K562 (cell line): Measurements from ENCODE around the gene ERF. TPM values are rescaled to one million over a fixed set of nuclear protein-coding genes. Genes with fewer than 3 reads are reported as not detected.

Source experiments
- E2F8 ChIP-seq: fragments of 450-650 bp; IDR thresholded peaks from 2 replicates; pipeline ENCODE4 v1.7.1; 2018; ENCODE audit warnings: mild to moderate bottlenecking, low read depth; ENCODE audit not compliant: partially characterized antibody
- JUN ChIP-seq, 2 experiments: sonication (generic) in 1 of 2; formaldehyde crosslinking in 1 of 2; IDR thresholded peaks; 2 replicates each; pipeline versions ENCODE4 v1.6.1 to v1.8.0; 2012 to 2022; ENCODE audit warnings: borderline replicate concordance in 2 of 2, mild to moderate bottlenecking in 2 of 2, improper control_type of control experiment in 1 of 2, low read depth in 1 of 2, low read length in 1 of 2, missing genetic modification reagents in 1 of 2
- MLLT1 ChIP-seq, 2 experiments: fragments of 450-650 bp; IDR thresholded peaks; 2 replicates each; pipeline ENCODE4 v1.6.1; 2016
- NFATC3 ChIP-seq: fragments of 450-650 bp; IDR thresholded peaks from 2 replicates; pipeline ENCODE4 v1.6.1; 2017; ENCODE audit warnings: mild to moderate bottlenecking
- NUFIP1 ChIP-seq: fragments of 450-650 bp; IDR thresholded peaks from 2 replicates; pipeline ENCODE4 v1.6.1; 2018; ENCODE audit not compliant: partially characterized antibody
- POLR2B ChIP-seq: fragments of 450-650 bp; IDR thresholded peaks from 2 replicates; pipeline ENCODE4 v1.6.1; 2018; ENCODE audit warnings: low read depth; ENCODE audit not compliant: partially characterized antibody
- RBFOX2 ChIP-seq: fragments of 200-400 bp; formaldehyde crosslinking; IDR thresholded peaks from 2 replicates; pipeline ENCODE4 v1.6.1; 2017; ENCODE audit warnings: low read depth, mild to moderate bottlenecking, low read length, moderate library complexity
- TCF15 ChIP-seq: fragments of 250-450 bp; sonication (Bioruptor Pico); IDR thresholded peaks from 2 replicates; pipeline ENCODE4 v1.8.0; 2022; ENCODE audit warnings: moderate library complexity, mild to moderate bottlenecking, inconsistent platforms
- TEAD4 ChIP-seq, 2 experiments: sonication (generic) in 1 of 2; formaldehyde crosslinking in 1 of 2; IDR thresholded peaks; 2 replicates each; pipeline versions ENCODE4 v1.6.1 to v1.8.0; 2012 to 2022; ENCODE audit warnings: borderline replicate concordance in 1 of 2, inconsistent platforms in 1 of 2, low read length in 1 of 2, mild to moderate bottlenecking in 1 of 2, missing genetic modification reagents in 1 of 2
- ZFP1 ChIP-seq: fragments of 450-650 bp; formaldehyde crosslinking; IDR thresholded peaks from 2 replicates; pipeline ENCODE4 v1.4.0; 2020; ENCODE audit warnings: mild to moderate bottlenecking, mixed read lengths
- ZFP30 ChIP-seq: fragments of 250-450 bp; sonication (Bioruptor Pico); IDR thresholded peaks from 2 replicates; pipeline ENCODE4 v1.8.0; 2022; ENCODE audit warnings: moderate library complexity, mild to moderate bottlenecking, inconsistent platforms, borderline replicate concordance
- ZNF146 ChIP-seq: IDR thresholded peaks from one replicate; pipeline ENCODE4 v1.6.1; 2018; ENCODE audit warnings: missing compliant biosample characterization; ENCODE audit not compliant: unreplicated experiment
- polyA plus RNA-seq, 8 experiments: library from polyadenylated mRNA; depleted of rRNA in 4 of 8; stranded (reverse) in 5 of 8; unstranded in 3 of 8; fragments of >200 nt; fragmentation: Nextera tagmentation in 2 of 8; fragmentation: Illumina TruSeq in 1 of 8; extraction: Ambion mirVana in 2 of 8; extraction: Trizol in 1 of 8; gene quantifications; 2 replicates each; pipeline versions ENCODE4 v1.2.1 to v1.2.3, GENCODE V29; 2011 to 2014; ENCODE audit warnings: inconsistent platforms in 1 of 8, missing spikeins in 1 of 8
- total RNA-seq, 7 experiments: library from RNA; depleted of rRNA in 6 of 7; stranded (reverse); fragments of >200 nt in 6 of 7; fragmentation: Illumina TruSeq in 2 of 7; extraction: Trizol in 2 of 7; gene quantifications; 2 replicates each; pipeline versions ENCODE4 v1.2.1 to v1.2.3, GENCODE V29; 2011 to 2021; ENCODE audit warnings: low replicate concordance in 1 of 7
- TF ChIP-seq, protein P1 (sequence below): sonication (generic); formaldehyde crosslinking; IDR thresholded peaks from 2 replicates; pipeline ENCODE4 v1.8.0; 2022; ENCODE audit warnings: mild to moderate bottlenecking, missing genetic modification reagents
- TF ChIP-seq, protein P2 (sequence below): fragments of 200-800 bp; sonication (Bioruptor generic); IDR thresholded peaks from 2 replicates; pipeline ENCODE4 v1.6.1; 2017; ENCODE audit warnings: missing genetic modification characterization, missing compliant biosample characterization
- TF ChIP-seq, protein P3 (sequence below): fragments of 450-650 bp; formaldehyde crosslinking; IDR thresholded peaks from 2 replicates; pipeline ENCODE4 v1.4.0; 2022; ENCODE audit warnings: missing genetic modification characterization

The ERF gene
- total and polyA plus RNA-seq, 9 of the 15 experiments (the other 6 are each of a cell fraction or from before 2014, with no cell fraction given), result 0.03 to 75.4 (median 27.0) TPM

- no peak for TF ChIP-seq ZFP30 (CRISPR knock-in tag)
- peak; percentile 30 to 85; a peak in 2 of 4 replicates for TF ChIP-seq MLLT1 (IDR thresholded peaks at IDR 0.05)
- TF ChIP-seq POLR2B, result peak; percentile 41
- TF ChIP-seq, protein P1, sequence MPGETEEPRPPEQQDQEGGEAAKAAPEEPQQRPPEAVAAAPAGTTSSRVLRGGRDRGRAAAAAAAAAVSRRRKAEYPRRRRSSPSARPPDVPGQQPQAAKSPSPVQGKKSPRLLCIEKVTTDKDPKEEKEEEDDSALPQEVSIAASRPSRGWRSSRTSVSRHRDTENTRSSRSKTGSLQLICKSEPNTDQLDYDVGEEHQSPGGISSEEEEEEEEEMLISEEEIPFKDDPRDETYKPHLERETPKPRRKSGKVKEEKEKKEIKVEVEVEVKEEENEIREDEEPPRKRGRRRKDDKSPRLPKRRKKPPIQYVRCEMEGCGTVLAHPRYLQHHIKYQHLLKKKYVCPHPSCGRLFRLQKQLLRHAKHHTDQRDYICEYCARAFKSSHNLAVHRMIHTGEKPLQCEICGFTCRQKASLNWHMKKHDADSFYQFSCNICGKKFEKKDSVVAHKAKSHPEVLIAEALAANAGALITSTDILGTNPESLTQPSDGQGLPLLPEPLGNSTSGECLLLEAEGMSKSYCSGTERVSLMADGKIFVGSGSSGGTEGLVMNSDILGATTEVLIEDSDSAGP (CRISPR knock-in tag), result no peak
- no peak for TF ChIP-seq TCF15 (CRISPR knock-in tag)
- no peak for TF ChIP-seq NUFIP1
- TF ChIP-seq, protein P2, sequence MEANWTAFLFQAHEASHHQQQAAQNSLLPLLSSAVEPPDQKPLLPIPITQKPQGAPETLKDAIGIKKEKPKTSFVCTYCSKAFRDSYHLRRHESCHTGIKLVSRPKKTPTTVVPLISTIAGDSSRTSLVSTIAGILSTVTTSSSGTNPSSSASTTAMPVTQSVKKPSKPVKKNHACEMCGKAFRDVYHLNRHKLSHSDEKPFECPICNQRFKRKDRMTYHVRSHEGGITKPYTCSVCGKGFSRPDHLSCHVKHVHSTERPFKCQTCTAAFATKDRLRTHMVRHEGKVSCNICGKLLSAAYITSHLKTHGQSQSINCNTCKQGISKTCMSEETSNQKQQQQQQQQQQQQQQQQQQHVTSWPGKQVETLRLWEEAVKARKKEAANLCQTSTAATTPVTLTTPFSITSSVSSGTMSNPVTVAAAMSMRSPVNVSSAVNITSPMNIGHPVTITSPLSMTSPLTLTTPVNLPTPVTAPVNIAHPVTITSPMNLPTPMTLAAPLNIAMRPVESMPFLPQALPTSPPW, result 0 out of 2 replicates have a peak, but pooled peaks have one; percentile 23
- peak; percentile 60; the same call in 1 of the 2 replicates for TF ChIP-seq RBFOX2
- TF ChIP-seq E2F8, result no peak
- no peak for TF ChIP-seq TEAD4 (IDR thresholded peaks at IDR 0.05; ENCODE audit: low read length)
- TF ChIP-seq TEAD4 (CRISPR knock-in tag; IDR thresholded peaks at IDR 0.05; ENCODE audit: borderline replicate concordance), result no peak
- no peak for TF ChIP-seq JUN (IDR thresholded peaks at IDR 0.05; ENCODE audit: borderline replicate concordance, low read depth, low read length)
- TF ChIP-seq JUN (CRISPR knock-in tag; IDR thresholded peaks at IDR 0.05; ENCODE audit: borderline replicate concordance), result no peak
- no peak for TF ChIP-seq NFATC3
- TF ChIP-seq, protein P3, sequence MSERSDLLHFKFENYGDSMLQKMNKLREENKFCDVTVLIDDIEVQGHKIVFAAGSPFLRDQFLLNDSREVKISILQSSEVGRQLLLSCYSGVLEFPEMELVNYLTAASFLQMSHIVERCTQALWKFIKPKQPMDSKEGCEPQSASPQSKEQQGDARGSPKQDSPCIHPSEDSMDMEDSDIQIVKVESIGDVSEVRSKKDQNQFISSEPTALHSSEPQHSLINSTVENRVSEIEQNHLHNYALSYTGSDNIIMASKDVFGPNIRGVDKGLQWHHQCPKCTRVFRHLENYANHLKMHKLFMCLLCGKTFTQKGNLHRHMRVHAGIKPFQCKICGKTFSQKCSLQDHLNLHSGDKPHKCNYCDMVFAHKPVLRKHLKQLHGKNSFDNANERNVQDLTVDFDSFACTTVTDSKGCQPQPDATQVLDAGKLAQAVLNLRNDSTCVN (CRISPR knock-in tag), result peak; percentile 94
- TF ChIP-seq ZFP1, result no peak
- TF ChIP-seq ZNF146 (CRISPR knock-in tag), result no peak
Measured at GRCh38 chr19:42269478-42270345, 14.8 kb upstream of the ERF start (continued).
